ENCODE data around the gene STX1A. TPM values are rescaled to one million over a fixed set of nuclear protein-coding genes. Genes with fewer than 3 reads are reported as not detected.

STX1A gene
- total and polyA plus RNA-seq, 2 of the 13 experiments (the other 11 are each of a cell fraction or from before 2014, with no cell fraction given), result 6.1 to 12.2 TPM

- TF ChIP-seq KDM5B (CRISPR knock-in tag; IDR thresholded peaks at IDR 0.05; ENCODE audit: borderline replicate concordance), result no peak
Observed at GRCh38 chr7:73700069-73700423, 19.4 kb downstream of the STX1A start (continued).

- Histone ChIP-seq H3K27ac (ENCODE audit: extremely low read length, insufficient read depth, low read length) (peak overlapping the region; percentile 11), H2AFZ (ENCODE audit: low read length) (no peak overlapping the region), H3K4me2 (ENCODE audit: low read depth, low read length) (no peak overlapping the region), H4K20me1 (ENCODE audit: insufficient read depth, low read length) (peaks cover 5% of the 10 kb centered on the region; the same call in 1 of the 2 replicates), H3K4me1 (ENCODE audit: insufficient read depth, low read length) (peaks cover 15% of the 10 kb centered on the region), H3K79me2 (ENCODE audit: insufficient read depth, low read length) (no peaks in the 10 kb centered on the region), H3K27me3 (ENCODE audit: control insufficient read depth in 1 of 2, insufficient read depth in 2 of 2, low read length in 2 of 2) (no peaks in the 10 kb centered on the region), H3K4me3 (replicated peaks in 1 of 3; ENCODE audit: insufficient read depth in 1 of 3, low read depth in 2 of 3, low read length in 3 of 3) (no peak overlapping the region), H3K9ac (ENCODE audit: insufficient read depth, low read depth, low read length) (no peak overlapping the region), H3K9me3 (ENCODE audit: low read length) (no peaks in the 10 kb centered on the region), H3K36me3 (replicated peaks in 1 of 2; ENCODE audit: control insufficient read depth in 1 of 2, insufficient read depth in 2 of 2, low read length in 2 of 2) (peaks cover 13 to 45% of the 10 kb centered on the region in 2 experiments)
- FAIRE-seq, result no peak
- peak; percentile 33 for ATAC-seq
- POLR2A ChIA-PET, result interaction anchor here (0.9 to 1.4 kb wide), 2 partner anchors 16 to 39 kb away, joined by 3 to 7 read pairs; partner anchors contain the start of gene ABHD11
- intact Hi-C loops (cut with micrococcal nuclease; ENCODE audit: unreplicated experiment), result no loop called here
- WGBS (ENCODE audit: low lambda C conversion rate), result 86% methylated on average over 9 of the region's 15 CpGs
- CTCF ChIA-PET (ENCODE audit: low intra/inter-chr PET ratio, low total read pairs), result no interaction called here
- in situ Hi-C loops (cut with HindIII; ENCODE audit: extremely low pct_ligation_motif_present, low pct_unique_long_range_greater_than_20kb), result no loop called here
- DNase-seq (ENCODE audit: low spot score), result no peak
- no TSS peak for BruUV-seq (replicated peaks)
- TF ChIP-seq HNF4A (CRISPR knock-in tag; IDR thresholded peaks at IDR 0.05) (peak; percentile 58), RNF2 (conservative IDR thresholded peaks at IDR 0.05; ENCODE audit: low read depth) (no peak), ZNF75D (CRISPR knock-in tag; IDR thresholded peaks at IDR 0.05; ENCODE audit: borderline replicate concordance) (no peak), ATF3 (CRISPR knock-in tag; IDR thresholded peaks at IDR 0.05) (no peak), NFE2L1 (CRISPR knock-in tag; IDR thresholded peaks at IDR 0.05; ENCODE audit: borderline replicate concordance) (no peak), ZNF292 (CRISPR knock-in tag; IDR thresholded peaks at IDR 0.05; ENCODE audit: borderline replicate concordance, low read depth) (no peak), ZFP91 (CRISPR knock-in tag; IDR thresholded peaks at IDR 0.05; ENCODE audit: borderline replicate concordance) (0 out of 2 replicates have a peak, but pooled peaks have one; percentile 40), RBM22 (optimal IDR thresholded peaks at IDR 0.05; ENCODE audit: low read length) (peak; percentile 67), ZBTB3 (CRISPR knock-in tag; IDR thresholded peaks at IDR 0.05; ENCODE audit: borderline replicate concordance, low read depth) (no peak), KAT7 (CRISPR knock-in tag; IDR thresholded peaks at IDR 0.05; ENCODE audit: borderline replicate concordance) (no peak), MATR3 (CRISPR knock-in tag; IDR thresholded peaks at IDR 0.05) (no peak), UBTF (CRISPR knock-in tag; IDR thresholded peaks at IDR 0.05) (no peak), GATA4 (IDR thresholded peaks at IDR 0.05; ENCODE audit: borderline replicate concordance, low read depth) (no peak), ZNF614 (CRISPR knock-in tag; IDR thresholded peaks at IDR 0.05; ENCODE audit: borderline replicate concordance) (no peak), HNF4G (IDR thresholded peaks at IDR 0.05; ENCODE audit: borderline replicate concordance, low read depth, low read length) (peak; percentile 44; the same call in 1 of the 2 replicates), HNF4G (CRISPR knock-in tag; IDR thresholded peaks at IDR 0.05; ENCODE audit: borderline replicate concordance, low read depth) (no peak), WIZ (CRISPR knock-in tag; IDR thresholded peaks at IDR 0.05) (no peak)
Observed at GRCh38 chr7:73699370-73700068, 19.9 kb downstream of the STX1A start.
